Endothelial cell (in vitro differentiated cells): ENCODE data around the gene RFPL3. TPM values are rescaled to one million over a fixed set of nuclear protein-coding genes. Genes with fewer than 3 reads are reported as not detected.

Experiments used
- DNase-seq: peaks from one replicate; pipeline ENCODE4 v3.0.0; 2021; ENCODE audit warnings: low spot score
- H3K27ac Mint-ChIP-seq: one replicate; pipeline ENCODE4 v1.8.0; 2021; ENCODE audit warnings: mixed read lengths, inconsistent platforms; ENCODE audit not compliant: unreplicated experiment
- H3K27me3 Mint-ChIP-seq: one replicate; pipeline ENCODE4 v1.8.0; 2021; ENCODE audit warnings: mild to moderate bottlenecking, moderate library complexity, mixed read lengths, inconsistent platforms; ENCODE audit not compliant: unreplicated experiment
- H3K36me3 Mint-ChIP-seq: one replicate; pipeline ENCODE4 v1.8.0; 2021; ENCODE audit warnings: mild to moderate bottlenecking, low read depth, mixed read lengths, inconsistent platforms; ENCODE audit not compliant: unreplicated experiment
- H3K4me1 Mint-ChIP-seq: one replicate; pipeline ENCODE4 v1.8.0; 2021; ENCODE audit warnings: mild to moderate bottlenecking, mixed read lengths, inconsistent platforms; ENCODE audit not compliant: unreplicated experiment
- H3K4me3 Mint-ChIP-seq: one replicate; pipeline ENCODE4 v1.8.0; 2021; ENCODE audit warnings: mild to moderate bottlenecking, mixed read lengths, inconsistent platforms; ENCODE audit not compliant: unreplicated experiment
- H3K9me3 Mint-ChIP-seq: one replicate; pipeline ENCODE4 v1.8.0; 2021; ENCODE audit warnings: mixed read lengths, inconsistent platforms; ENCODE audit not compliant: unreplicated experiment
- CTCF ChIP-seq: fragments of 200-600 bp; sonication (generic); IDR thresholded peaks from one replicate; pipeline ENCODE4 v1.5.0; 2021; ENCODE audit warnings: antibody characterized with exemption; ENCODE audit not compliant: unreplicated experiment
- total RNA-seq: library from RNA; stranded (reverse); fragmentation: NEBNext Ultra II Directional; extraction: Animal tissue kit (Norgen Biotek cat#: 25700); gene quantifications from one replicate; pipeline ENCODE4 v1.2.1, GENCODE V29; 2021; ENCODE audit not compliant: unreplicated experiment

Gene RFPL3
- total RNA-seq, 1 donor from 2014 or later = not detected

GRCh38 chr22:32311551-32312071 is 46.1 kb upstream of the RFPL3 start:
- Mint-ChIP-seq H3K9me3 (no peaks in the 10 kb centered on the region), H3K4me1 (no peaks in the 10 kb centered on the region), H3K27ac (no peak overlapping the region), H3K27me3 (peaks cover 10% of the 10 kb centered on the region), H3K36me3 (peaks cover 8% of the 10 kb centered on the region), H3K4me3 (no peak overlapping the region)
- no peak for TF ChIP-seq CTCF
- DNase-seq = no peak

GRCh38 chr22:32312748-32313147 is 44.9 kb upstream of the RFPL3 start:
- Mint-ChIP-seq H3K36me3 (peaks cover 8% of the 10 kb centered on the region), H3K9me3 (no peaks in the 10 kb centered on the region), H3K4me1 (no peaks in the 10 kb centered on the region), H3K27me3 (peaks cover 10% of the 10 kb centered on the region), H3K27ac (no peak overlapping the region), H3K4me3 (no peak overlapping the region)
- DNase-seq = no peak
- TF ChIP-seq CTCF = no peak

GRCh38 chr22:32313532-32313931 is 44.1 kb upstream of the RFPL3 start:
- Mint-ChIP-seq H3K4me1 (no peaks in the 10 kb centered on the region), H3K27ac (no peak overlapping the region), H3K36me3 (peaks cover 5% of the 10 kb centered on the region), H3K9me3 (no peaks in the 10 kb centered on the region), H3K27me3 (peaks cover 6% of the 10 kb centered on the region), H3K4me3 (no peak overlapping the region)
- DNase-seq = no peak
- TF ChIP-seq CTCF = no peak

- Mint-ChIP-seq H3K27me3 (no peaks in the 10 kb centered on the region), H3K4me3 (no peak overlapping the region), H3K4me1 (peaks cover 2% of the 10 kb centered on the region), H3K36me3 (no peaks in the 10 kb centered on the region), H3K27ac (no peak overlapping the region), H3K9me3 (no peaks in the 10 kb centered on the region)
- DNase-seq = no peak
- no peak for TF ChIP-seq CTCF
Observed at GRCh38 chr22:32317524-32317923, 40.1 kb upstream of the RFPL3 start.

GRCh38 chr22:32318361-32318760 is 39.3 kb upstream of the RFPL3 start:
- no peak for TF ChIP-seq CTCF
- DNase-seq = no peak
- Mint-ChIP-seq H3K4me1 (peaks cover 2% of the 10 kb centered on the region), H3K27ac (no peak overlapping the region), H3K9me3 (no peaks in the 10 kb centered on the region), H3K27me3 (no peaks in the 10 kb centered on the region), H3K4me3 (no peak overlapping the region), H3K36me3 (no peaks in the 10 kb centered on the region)
